Small intestine (tissue), 7 donors: ENCODE measurements around the gene MMRN2. TPM values are rescaled to one million over a fixed set of nuclear protein-coding genes. Genes with fewer than 3 reads are reported as not detected.

Experiments
- DNase-seq, 2 donors: peaks; one replicate each; pipeline versions ENCODE4 v3.0.0 to v3.0.0-alpha.2; 2013
- FAIRE-seq: peaks from 2 replicates; lab custom pipeline; 2012; peaks lifted over from hg19 to GRCh38; lab: Jason Lieb, UNC
- H3K27ac ChIP-seq, 3 donors: one replicate each; pipeline ENCODE4 v1.5.1; 2013; ENCODE audit warnings: low read length in 2 of 3, mild to moderate bottlenecking in 2 of 3, control low read depth in 1 of 3, inconsistent platforms in 1 of 3, low read depth in 1 of 3, moderate library complexity in 1 of 3
- H3K27me3 ChIP-seq, 3 donors: one replicate each; pipeline ENCODE4 v1.6.1; 2013; ENCODE audit warnings: low read length in 3 of 3, inconsistent platforms in 1 of 3; ENCODE audit not compliant: control insufficient read depth in 3 of 3, insufficient read depth in 3 of 3
- H3K36me3 ChIP-seq, 3 donors: one replicate each; pipeline ENCODE4 v1.6.1; 2013; ENCODE audit warnings: low read length in 3 of 3, inconsistent platforms in 1 of 3, low read depth in 1 of 3, mild to moderate bottlenecking in 1 of 3, moderate library complexity in 1 of 3; ENCODE audit not compliant: control insufficient read depth in 3 of 3, insufficient read depth in 2 of 3
- H3K4me1 ChIP-seq, 3 donors: one replicate each; pipeline ENCODE4 v1.6.1; 2013; ENCODE audit warnings: low read length in 2 of 3, inconsistent platforms in 1 of 3, low read depth in 1 of 3, mild to moderate bottlenecking in 1 of 3, moderate library complexity in 1 of 3; ENCODE audit not compliant: control insufficient read depth in 3 of 3, insufficient read depth in 2 of 3
- H3K4me3 ChIP-seq, 3 donors: one replicate each; pipeline ENCODE4 v1.5.1; 2013; ENCODE audit warnings: low read length in 3 of 3, control low read depth in 1 of 3, inconsistent platforms in 1 of 3, low read depth in 1 of 3, mild to moderate bottlenecking in 1 of 3, moderate library complexity in 1 of 3
- H3K9me3 ChIP-seq, 2 donors: one replicate each; pipeline ENCODE4 v1.6.1; 2013; ENCODE audit warnings: low read depth in 1 of 2, low read length in 1 of 2; ENCODE audit not compliant: control insufficient read depth in 2 of 2, insufficient read depth in 1 of 2
- WGBS, 3 donors: extraction: QIAGEN DNeasy Blood & Tissue Kit; methylation state at CpG; one replicate each; pipeline ENCODE4 v1.1.7; 2013; 5-methylcytosine and 5-hydroxymethylcytosine counted together
- polyA plus RNA-seq, 4 donors: library from polyadenylated mRNA; stranded (reverse) in 3 of 4; unstranded in 1 of 4; fragments of 200-250 nt in 3 of 4; fragments of 120-200 nt in 1 of 4; gene quantifications; one replicate each; pipeline versions ENCODE4 v1.2.1 to v1.2.3, GENCODE V29; 2013
- donor health status: healthy with polysubstance abuse.
- donor health status: control.
- donor health status: control.
- donor health status: Bipolar disorder and iron deficiency.
- donor health status: healthy.

The MMRN2 gene
- polyA plus RNA-seq, 4 donors: 0.45 to 20.8 (median 3.3) TPM

DNA sequence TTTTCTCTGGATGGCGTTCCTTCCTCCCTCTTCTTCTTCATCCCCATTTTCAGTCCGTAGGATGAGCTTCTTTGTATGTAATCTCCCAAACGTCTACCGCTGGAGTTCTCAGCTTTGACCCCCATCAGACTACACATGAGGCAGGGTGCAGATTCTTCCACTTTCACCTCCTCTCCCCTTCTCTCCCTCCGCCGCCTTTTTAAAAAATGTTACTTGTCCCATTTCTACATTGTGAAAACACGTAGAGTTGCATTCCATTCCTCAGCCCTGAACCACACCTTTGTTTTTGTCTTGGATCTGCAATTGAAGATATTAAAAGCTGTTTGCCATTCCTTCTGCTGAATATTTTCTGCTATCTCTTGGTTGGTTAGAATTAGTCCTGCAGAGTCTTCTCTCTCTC is 17.1 kb upstream of the MMRN2 start:
- FAIRE-seq (no peak), DNase-seq (no peak)
- Histone ChIP-seq H3K36me3 (no peaks in the 10 kb centered on the region), H3K9me3 (no peaks in the 10 kb centered on the region), H3K4me1 (peaks cover 0 to 26% (median 5%) of the 10 kb centered on the region in 3 donors), H3K27me3 (peaks cover 0 to 20% (median 0%) of the 10 kb centered on the region in 3 donors), H3K27ac (no peak overlapping the region), H3K4me3 (no peak overlapping the region)
- 85 to 88% (median 87%) methylated on average over 7 of the region's 7 CpGs for WGBS, 3 donors

DNA sequence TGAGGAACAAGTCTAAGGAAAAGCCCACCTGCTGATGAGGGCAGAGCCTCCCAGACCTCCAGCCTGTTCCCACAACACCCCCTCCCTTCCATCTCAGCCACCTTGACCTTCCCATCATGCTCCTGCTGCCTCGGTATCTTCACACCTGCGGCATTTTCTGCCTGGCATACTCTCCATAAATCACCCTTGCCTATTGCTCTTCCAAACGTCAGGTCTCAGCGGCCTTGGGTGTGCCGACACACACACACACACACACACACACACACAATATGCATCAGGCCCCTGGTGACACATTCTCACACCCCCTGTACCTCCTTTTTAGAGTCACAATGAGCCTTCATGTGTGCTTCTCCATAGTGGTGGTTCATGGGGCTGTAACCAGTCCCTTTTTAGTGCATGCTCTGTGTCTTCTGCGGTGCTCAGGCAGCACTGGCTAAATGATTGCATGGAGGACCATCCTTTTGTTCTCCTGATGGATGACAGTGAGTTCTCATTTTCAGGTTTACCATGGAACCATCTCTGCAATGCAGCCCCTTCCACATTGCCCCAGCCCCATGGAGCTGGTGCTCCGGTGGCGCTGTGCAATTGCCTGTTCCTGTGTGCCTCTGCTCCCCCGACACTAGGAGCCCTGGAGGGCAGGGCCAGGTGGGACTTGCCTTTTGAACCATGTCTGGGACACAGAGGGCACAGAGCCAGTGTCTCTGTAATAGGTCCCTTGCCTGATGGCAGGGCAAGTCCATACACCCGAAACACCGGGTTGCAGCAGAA is 15.4 kb upstream of the MMRN2 start:
- Histone ChIP-seq H3K27me3 (peaks cover 0 to 32% (median 0%) of the 10 kb centered on the region in 3 donors), H3K4me3 (no peak overlapping the region), H3K36me3 (no peaks in the 10 kb centered on the region), H3K27ac (no peak overlapping the region), H3K4me1 (peaks cover 0 to 37% (median 5%) of the 10 kb centered on the region in 3 donors), H3K9me3 (no peaks in the 10 kb centered on the region)
- no peak for FAIRE-seq
- DNase-seq: no peak
- WGBS, 3 donors: 88 to 94% (median 90%) methylated on average over 9 to 11 of the region's 11 CpGs

DNA sequence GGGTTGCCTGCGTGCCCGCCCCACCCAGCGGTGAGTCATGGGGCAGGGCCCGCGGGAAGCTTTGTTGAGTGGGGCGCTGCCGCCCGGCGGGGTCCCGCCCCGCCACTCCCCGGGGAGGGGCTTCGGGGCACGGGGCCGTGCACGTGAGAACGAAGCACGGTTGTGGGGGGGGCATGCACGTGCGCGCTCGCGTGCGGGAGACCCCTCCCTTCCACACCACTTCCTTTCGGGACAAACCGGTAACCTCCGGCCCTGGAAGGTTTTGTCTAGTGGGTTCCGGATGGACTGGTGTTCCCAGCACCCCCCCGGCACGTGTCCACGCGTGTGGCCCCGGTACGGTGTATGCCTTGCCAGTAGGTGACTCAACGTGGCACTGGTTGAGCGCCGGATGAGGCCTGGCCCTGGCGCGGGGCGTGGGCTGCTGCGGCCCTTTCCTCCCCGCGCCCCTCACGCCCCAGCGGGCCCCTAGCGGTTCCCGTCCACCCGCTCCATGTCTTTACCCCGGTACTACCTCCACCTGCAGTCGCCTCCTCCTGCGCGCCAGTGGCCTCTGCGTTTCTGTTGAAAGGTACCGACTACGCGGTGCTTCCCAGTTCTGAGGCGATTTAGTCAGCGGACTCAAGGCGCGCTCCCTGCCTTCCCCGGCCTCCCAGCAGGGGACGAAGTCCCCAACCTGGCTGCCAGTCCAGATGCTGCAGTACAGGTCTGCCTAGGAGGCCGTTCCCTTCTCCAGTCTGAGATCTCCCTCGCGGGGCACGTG is 14.0 kb upstream of the MMRN2 start:
- WGBS, 3 donors: 3 to 7% (median 7%) methylated on average over 35 to 66 of the region's 66 CpGs
- peak overlapping the region; percentile 39 to 71 (median 51) for H3K4me3 ChIP-seq
- no peak for FAIRE-seq

DNA sequence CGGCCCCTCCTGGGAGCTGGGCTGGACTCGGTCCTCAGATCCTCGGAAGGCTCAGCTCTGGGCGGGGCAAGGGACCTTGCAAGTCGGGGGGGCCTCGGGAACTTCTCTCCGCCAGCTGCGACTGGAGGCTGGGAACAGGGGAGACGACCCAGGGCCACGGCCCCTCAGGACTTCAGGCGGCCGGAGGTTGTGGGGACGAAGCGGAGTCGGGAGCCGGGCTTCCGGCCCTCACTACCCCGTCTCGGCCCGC is 13.5 kb upstream of the MMRN2 start:
- peaks cover 4 to 50% (median 5%) of the 10 kb centered on the region in 3 donors for H3K4me1 ChIP-seq
- H3K36me3 ChIP-seq: no peaks in the 10 kb centered on the region
- H3K27me3 ChIP-seq: peaks cover 0 to 32% (median 0%) of the 10 kb centered on the region in 3 donors
- peak overlapping the region; percentile 36 to 95 (median 85) for H3K27ac ChIP-seq
- H3K4me3 ChIP-seq: peak overlapping the region; percentile 39 to 71 (median 51)
- no peaks in the 10 kb centered on the region for H3K9me3 ChIP-seq
- FAIRE-seq (no peak), DNase-seq (no peak)
- 0 to 1% (median 0%) methylated on average over 6 to 20 of the region's 20 CpGs for WGBS, 3 donors

More for the DNA sequence above, 14.0 kb upstream of the MMRN2 start:
- Histone ChIP-seq H3K36me3 (no peaks in the 10 kb centered on the region), H3K27ac (peak overlapping the region; percentile 53 to 95 (median 87)), H3K4me1 (peaks cover 4 to 49% (median 5%) of the 10 kb centered on the region in 3 donors), H3K9me3 (no peaks in the 10 kb centered on the region), H3K27me3 (peaks cover 0 to 32% (median 0%) of the 10 kb centered on the region in 3 donors)
- DNase-seq: peak; percentile 90 to 93

DNA sequence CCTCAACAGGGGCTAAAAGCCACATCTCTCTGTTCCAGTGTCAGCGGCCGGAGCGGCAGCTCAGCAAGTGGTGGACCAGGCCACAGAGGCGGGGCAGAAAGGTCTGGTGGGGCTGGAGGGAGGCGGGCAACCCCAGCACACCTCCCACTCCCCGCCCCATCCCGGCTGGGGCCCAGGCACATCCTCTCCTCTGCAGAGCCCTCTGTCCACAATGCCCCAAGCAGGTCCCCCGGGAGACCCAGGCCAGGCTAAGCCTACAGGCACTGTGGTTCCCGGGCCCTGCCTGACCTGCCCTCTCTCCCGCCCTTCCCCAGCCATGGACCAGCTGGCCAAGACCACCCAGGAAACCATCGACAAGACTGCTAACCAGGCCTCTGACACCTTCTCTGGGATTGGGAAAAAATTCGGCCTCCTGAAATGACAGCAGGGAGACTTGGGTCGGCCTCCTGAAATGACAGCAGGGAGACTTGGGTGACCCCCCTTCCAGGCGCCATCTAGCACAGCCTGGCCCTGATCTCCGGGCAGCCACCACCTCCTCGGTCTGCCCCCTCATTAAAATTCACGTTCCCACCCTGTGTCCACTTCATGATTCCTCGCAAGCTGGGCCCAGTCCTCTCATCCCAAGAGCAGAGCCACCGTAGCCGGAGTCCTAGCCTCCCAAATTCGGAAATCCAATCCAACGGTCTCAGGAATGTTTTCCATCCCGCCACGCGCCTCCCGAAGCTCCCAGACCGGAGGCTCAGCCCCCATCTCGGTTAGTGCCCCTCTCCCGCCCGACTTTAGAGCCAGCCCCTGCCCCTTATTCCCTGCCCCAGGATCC is 13.0 kb upstream of the MMRN2 start:
- no peak for FAIRE-seq
- H3K27me3 ChIP-seq: peaks cover 0 to 32% (median 0%) of the 10 kb centered on the region in 3 donors
- H3K9me3 ChIP-seq: no peaks in the 10 kb centered on the region
- no peak for DNase-seq
- H3K27ac ChIP-seq: peak overlapping the region; percentile 36 to 95 (median 85)
- H3K36me3 ChIP-seq: no peaks in the 10 kb centered on the region
- 40 to 63% (median 50%) methylated on average over 27 to 30 of the region's 30 CpGs for WGBS, 3 donors
- H3K4me3 ChIP-seq: peak overlapping the region; percentile 39 to 71 (median 51)
- H3K4me1 ChIP-seq: peaks cover 4 to 50% (median 5%) of the 10 kb centered on the region in 3 donors

DNA sequence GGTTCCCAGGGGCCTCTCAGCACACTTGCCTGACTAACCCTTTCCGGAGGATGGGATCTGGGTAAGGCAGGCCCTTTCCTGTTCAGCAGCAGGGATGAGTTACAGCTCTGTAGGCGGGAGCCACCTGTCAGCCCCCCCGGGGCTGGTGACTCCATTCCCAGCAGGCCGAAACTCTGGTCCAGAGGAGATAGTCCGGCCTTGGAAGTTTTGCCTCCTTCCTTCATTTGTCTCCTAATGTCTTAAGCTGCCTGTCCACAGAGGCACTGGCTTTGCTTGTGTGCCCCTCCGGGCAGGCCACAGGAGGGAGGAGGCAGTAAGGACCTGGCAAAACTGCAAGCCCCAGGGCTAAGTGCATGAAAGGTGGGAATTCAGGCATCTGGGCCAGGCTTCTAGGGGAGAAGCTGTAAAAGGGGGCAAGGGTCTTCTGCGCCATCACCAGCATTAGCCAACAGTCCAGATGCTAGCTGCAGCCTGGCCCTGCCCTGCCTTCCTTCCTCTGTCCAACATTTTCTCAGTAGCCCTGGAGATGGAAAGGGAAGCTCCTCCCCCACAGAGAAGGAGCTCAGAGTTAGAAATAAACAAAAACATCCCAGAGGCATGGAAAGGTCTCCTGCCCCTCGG is 12.1 kb upstream of the MMRN2 start:
- Histone ChIP-seq H3K36me3 (no peaks in the 10 kb centered on the region), H3K4me3 (peak overlapping the region in 2 of 3 donors; percentile 51 to 71)

DNA sequence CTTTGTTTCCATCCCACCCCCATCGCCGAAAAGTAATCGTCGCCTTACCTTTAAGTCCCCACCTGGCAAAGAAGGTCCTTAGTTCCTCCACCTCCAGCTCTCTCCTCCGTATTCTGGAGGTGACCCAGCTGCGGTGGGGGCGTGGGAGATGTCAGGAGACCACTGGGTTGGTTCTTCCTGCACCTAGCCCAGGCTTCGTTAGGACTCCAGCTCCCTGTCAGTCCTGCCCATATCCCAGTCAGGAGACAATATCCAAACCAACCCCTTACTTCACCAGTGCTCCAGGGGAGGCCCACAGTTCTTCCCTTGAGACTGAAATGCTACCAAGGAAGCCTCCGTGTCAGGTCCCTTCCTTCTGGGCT is 11.6 kb upstream of the MMRN2 start:
- Histone ChIP-seq H3K27ac (peak overlapping the region in 2 of 3 donors; percentile 85 to 95), H3K27me3 (peaks cover 0 to 32% (median 0%) of the 10 kb centered on the region in 3 donors), H3K9me3 (no peaks in the 10 kb centered on the region), H3K4me3 (peak overlapping the region in 1 of 3 donors; percentile 51), H3K36me3 (no peaks in the 10 kb centered on the region), H3K4me1 (peaks cover 4 to 50% (median 5%) of the 10 kb centered on the region in 3 donors)
- 16 to 40% (median 23%) methylated on average over 9 of the region's 9 CpGs for WGBS, 3 donors
- DNase-seq (no peak), FAIRE-seq (no peak)

More for the DNA sequence above, 12.1 kb upstream of the MMRN2 start:
- DNase-seq (peak; percentile 40 to 41), FAIRE-seq (no peak)
- peaks cover 4 to 50% (median 5%) of the 10 kb centered on the region in 3 donors for H3K4me1 ChIP-seq
- H3K9me3 ChIP-seq: no peaks in the 10 kb centered on the region
- peak overlapping the region in 2 of 3 donors; percentile 85 to 95 for H3K27ac ChIP-seq
- WGBS, 3 donors: 59 to 63% (median 61%) methylated on average over 8 of the region's 8 CpGs
- H3K27me3 ChIP-seq: peaks cover 0 to 32% (median 0%) of the 10 kb centered on the region in 3 donors
